GM12873 (cell line): ENCODE results near the gene DEPDC5.

Experiments
- TF ChIP-seq, protein P1 (sequence below): IDR thresholded peaks from 2 replicates; pipeline ENCODE4 v1.5.1; 2012; ENCODE audit warnings: low read depth, mild to moderate bottlenecking, moderate library complexity, low read length, control low read depth; ENCODE audit not compliant: insufficient read depth; ENCODE audit errors: missing control alignments

The DEPDC5 gene

GRCh38 chr22:31951194-31952093 lies 197.6 kb downstream of the DEPDC5 start:
- TF ChIP-seq, protein P1, sequence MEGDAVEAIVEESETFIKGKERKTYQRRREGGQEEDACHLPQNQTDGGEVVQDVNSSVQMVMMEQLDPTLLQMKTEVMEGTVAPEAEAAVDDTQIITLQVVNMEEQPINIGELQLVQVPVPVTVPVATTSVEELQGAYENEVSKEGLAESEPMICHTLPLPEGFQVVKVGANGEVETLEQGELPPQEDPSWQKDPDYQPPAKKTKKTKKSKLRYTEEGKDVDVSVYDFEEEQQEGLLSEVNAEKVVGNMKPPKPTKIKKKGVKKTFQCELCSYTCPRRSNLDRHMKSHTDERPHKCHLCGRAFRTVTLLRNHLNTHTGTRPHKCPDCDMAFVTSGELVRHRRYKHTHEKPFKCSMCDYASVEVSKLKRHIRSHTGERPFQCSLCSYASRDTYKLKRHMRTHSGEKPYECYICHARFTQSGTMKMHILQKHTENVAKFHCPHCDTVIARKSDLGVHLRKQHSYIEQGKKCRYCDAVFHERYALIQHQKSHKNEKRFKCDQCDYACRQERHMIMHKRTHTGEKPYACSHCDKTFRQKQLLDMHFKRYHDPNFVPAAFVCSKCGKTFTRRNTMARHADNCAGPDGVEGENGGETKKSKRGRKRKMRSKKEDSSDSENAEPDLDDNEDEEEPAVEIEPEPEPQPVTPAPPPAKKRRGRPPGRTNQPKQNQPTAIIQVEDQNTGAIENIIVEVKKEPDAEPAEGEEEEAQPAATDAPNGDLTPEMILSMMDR, result no peak

DNA sequence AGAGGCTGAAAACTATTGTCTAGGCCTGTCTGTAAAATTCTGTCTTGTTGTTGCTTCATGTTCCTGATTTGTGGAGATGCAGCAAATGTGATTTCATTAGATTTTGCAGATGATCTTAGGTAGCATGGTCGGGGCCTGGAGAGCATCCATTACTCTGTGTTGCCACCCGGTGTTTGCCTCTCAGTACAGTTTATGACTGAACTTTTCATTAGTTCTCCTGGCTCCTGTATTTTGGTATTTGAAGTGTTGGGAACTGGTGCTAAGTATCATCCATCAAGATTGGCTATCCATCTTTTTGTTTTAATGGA lies 198.2 kb downstream of the DEPDC5 start:
- TF ChIP-seq, protein P1, result peak; percentile 18

GRCh38 chr22:31952472-31952871 lies 198.7 kb downstream of the DEPDC5 start:
- TF ChIP-seq, protein P1, result no peak

DNA sequence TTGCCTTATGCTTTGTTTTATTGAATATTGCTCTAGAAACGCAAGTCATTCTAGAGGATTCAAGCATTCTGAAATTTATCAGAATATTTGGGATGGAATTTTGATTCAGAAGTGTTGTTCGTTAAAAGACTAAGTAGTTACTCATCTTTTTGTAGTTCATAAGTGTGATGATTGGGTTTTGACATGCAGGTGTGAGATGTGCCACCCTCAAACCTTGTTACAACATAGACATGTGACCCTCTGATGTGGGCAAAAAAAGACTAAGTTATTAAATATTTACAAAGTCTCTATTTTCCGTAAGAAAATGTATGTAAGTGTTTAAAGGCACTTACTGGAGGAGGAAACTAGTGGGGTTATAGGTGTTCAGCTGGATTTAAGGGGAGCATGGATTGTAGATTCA lies 199.4 kb downstream of the DEPDC5 start:
- TF ChIP-seq, protein P1, result no peak

GRCh38 chr22:31954535-31955523 lies 201.0 kb downstream of the DEPDC5 start:
- TF ChIP-seq, protein P1, result no peak

GRCh38 chr22:31956360-31956759 lies 202.5 kb downstream of the DEPDC5 start:
- TF ChIP-seq, protein P1, result no peak
